ENCODE data around the gene CES2.

Gene CES2

GRCh38 chr16:66888647-66889615 is 46.4 kb upstream of the CES2 start:
- H2AFZ ChIP-seq (ENCODE audit: low read length), result no peak overlapping the region
- peaks cover 0 to 3% of the 10 kb centered on the region in 2 donors for H3K9me3 ChIP-seq (replicated peaks in 1 of 2; ENCODE audit: control insufficient read depth in 2 of 2, insufficient read depth in 1 of 2, low read depth in 1 of 2, low read length in 2 of 2)
- no peak overlapping the region for H4K8ac ChIP-seq (ENCODE audit: low read depth, low read length)
- H3K14ac ChIP-seq (ENCODE audit: low read length), result no peak overlapping the region
- H4K91ac ChIP-seq (ENCODE audit: low read depth, low read length, poor library complexity), result no peak overlapping the region
- H2BK120ac ChIP-seq (ENCODE audit: low read depth, low read length), result no peak overlapping the region
- WGBS, 2 donors (ENCODE audit: extremely low coverage in 2 of 2, insufficient read length in 2 of 2, insufficient replicate concordance in 1 of 2), result no CpG with 5 or more reads among the region's 6 CpGs
- H2AK5ac ChIP-seq (ENCODE audit: low read depth, low read length), result no peak overlapping the region
- no peaks in the 10 kb centered on the region for H3K27me3 ChIP-seq (ENCODE audit: control insufficient read depth in 3 of 3, insufficient read depth in 3 of 3, low read depth in 1 of 3, low read length in 3 of 3)
- no peak overlapping the region for H3K4me3 ChIP-seq (ENCODE audit: low read length in 2 of 2)
- H3K4me1 ChIP-seq (ENCODE audit: control insufficient read depth in 2 of 2, insufficient read depth in 1 of 2, low read depth in 1 of 2, low read length in 2 of 2), result no peaks in the 10 kb centered on the region
- H3K18ac ChIP-seq (ENCODE audit: low read length), result no peak overlapping the region
- H3K27ac ChIP-seq (replicated peaks; ENCODE audit: low read length), result no peak overlapping the region
- no peak overlapping the region for H2BK12ac ChIP-seq (ENCODE audit: low read length)
- H2BK15ac ChIP-seq (ENCODE audit: low read length), result no peak overlapping the region
- H3K23ac ChIP-seq (ENCODE audit: low read depth, low read length, poor library complexity), result no peak overlapping the region
- H3K9ac ChIP-seq (ENCODE audit: low read depth, low read length, poor library complexity), result no peak overlapping the region
- H3K4me2 ChIP-seq (ENCODE audit: insufficient read depth, low read length, poor library complexity, severe bottlenecking), result no peak overlapping the region
- H3K4ac ChIP-seq (ENCODE audit: low read length), result no peak overlapping the region
- no peak for DNase-seq (ENCODE audit: low spot score)
- no peaks in the 10 kb centered on the region for H3K79me1 ChIP-seq (ENCODE audit: low read depth, low read length)
- no peak overlapping the region for H2BK5ac ChIP-seq (ENCODE audit: low read length)
- H3K36me3 ChIP-seq (replicated peaks in 1 of 2; ENCODE audit: control insufficient read depth in 2 of 2, insufficient read depth in 2 of 2, low read length in 2 of 2), result peaks cover 19 to 32% of the 10 kb centered on the region in 2 donors

GRCh38 chr16:66889622-66890021 is 45.7 kb upstream of the CES2 start:
- no peak overlapping the region for H3K9ac ChIP-seq (ENCODE audit: low read depth, low read length, poor library complexity)
- WGBS, 2 donors (ENCODE audit: extremely low coverage in 2 of 2, insufficient read length in 2 of 2, insufficient replicate concordance in 1 of 2), result no CpG with 5 or more reads among the region's 4 CpGs
- no peaks in the 10 kb centered on the region for H3K27me3 ChIP-seq (ENCODE audit: control insufficient read depth in 3 of 3, insufficient read depth in 3 of 3, low read depth in 1 of 3, low read length in 3 of 3)
- no peak overlapping the region for H3K27ac ChIP-seq (replicated peaks; ENCODE audit: low read length)
- peaks cover 14 to 26% of the 10 kb centered on the region in 2 donors for H3K36me3 ChIP-seq (replicated peaks in 1 of 2; ENCODE audit: control insufficient read depth in 2 of 2, insufficient read depth in 2 of 2, low read length in 2 of 2)
- H3K18ac ChIP-seq (ENCODE audit: low read length), result no peak overlapping the region
- no peak overlapping the region for H3K14ac ChIP-seq (ENCODE audit: low read length)
- no peak overlapping the region for H3K4ac ChIP-seq (ENCODE audit: low read length)
- no peak overlapping the region for H2AFZ ChIP-seq (ENCODE audit: low read length)
- no peak overlapping the region for H2BK15ac ChIP-seq (ENCODE audit: low read length)
- H4K8ac ChIP-seq (ENCODE audit: low read depth, low read length), result no peak overlapping the region
- H4K91ac ChIP-seq (ENCODE audit: low read depth, low read length, poor library complexity), result no peak overlapping the region
- no peak overlapping the region for H3K4me3 ChIP-seq (ENCODE audit: low read length in 2 of 2)
- H3K79me1 ChIP-seq (ENCODE audit: low read depth, low read length), result no peaks in the 10 kb centered on the region
- H3K4me2 ChIP-seq (ENCODE audit: insufficient read depth, low read length, poor library complexity, severe bottlenecking), result no peak overlapping the region
- no peak overlapping the region for H3K23ac ChIP-seq (ENCODE audit: low read depth, low read length, poor library complexity)
- H2BK12ac ChIP-seq (ENCODE audit: low read length), result no peak overlapping the region
- H2AK5ac ChIP-seq (ENCODE audit: low read depth, low read length), result no peak overlapping the region
- DNase-seq (ENCODE audit: low spot score), result no peak
- H2BK120ac ChIP-seq (ENCODE audit: low read depth, low read length), result no peak overlapping the region
- no peaks in the 10 kb centered on the region for H3K4me1 ChIP-seq (ENCODE audit: control insufficient read depth in 2 of 2, insufficient read depth in 1 of 2, low read depth in 1 of 2, low read length in 2 of 2)
- peaks cover 0 to 3% of the 10 kb centered on the region in 2 donors for H3K9me3 ChIP-seq (replicated peaks in 1 of 2; ENCODE audit: control insufficient read depth in 2 of 2, insufficient read depth in 1 of 2, low read depth in 1 of 2, low read length in 2 of 2)
- H2BK5ac ChIP-seq (ENCODE audit: low read length), result no peak overlapping the region

GRCh38 chr16:66890799-66891198 is 44.5 kb upstream of the CES2 start:
- H3K4me1 ChIP-seq (ENCODE audit: control insufficient read depth in 2 of 2, insufficient read depth in 1 of 2, low read depth in 1 of 2, low read length in 2 of 2), result no peaks in the 10 kb centered on the region
- no peak overlapping the region for H4K8ac ChIP-seq (ENCODE audit: low read depth, low read length)
- no peak overlapping the region for H2BK12ac ChIP-seq (ENCODE audit: low read length)
- no peak overlapping the region for H3K18ac ChIP-seq (ENCODE audit: low read length)
- no peak overlapping the region for H3K23ac ChIP-seq (ENCODE audit: low read depth, low read length, poor library complexity)
- H3K9ac ChIP-seq (ENCODE audit: low read depth, low read length, poor library complexity), result no peak overlapping the region
- no peak overlapping the region for H2BK5ac ChIP-seq (ENCODE audit: low read length)
- no peak overlapping the region for H3K27ac ChIP-seq (replicated peaks; ENCODE audit: low read length)
- no peak overlapping the region for H3K4me2 ChIP-seq (ENCODE audit: insufficient read depth, low read length, poor library complexity, severe bottlenecking)
- DNase-seq (ENCODE audit: low spot score), result no peak
- H2BK15ac ChIP-seq (ENCODE audit: low read length), result no peak overlapping the region
- no peak overlapping the region for H4K91ac ChIP-seq (ENCODE audit: low read depth, low read length, poor library complexity)
- no peak overlapping the region for H3K4ac ChIP-seq (ENCODE audit: low read length)
- H2BK120ac ChIP-seq (ENCODE audit: low read depth, low read length), result no peak overlapping the region
- H3K27me3 ChIP-seq (ENCODE audit: control insufficient read depth in 3 of 3, insufficient read depth in 3 of 3, low read depth in 1 of 3, low read length in 3 of 3), result peaks cover 0 to 2% (median 0%) of the 10 kb centered on the region in 3 experiments
- no peak overlapping the region for H2AK5ac ChIP-seq (ENCODE audit: low read depth, low read length)
- WGBS, 2 donors (ENCODE audit: extremely low coverage in 2 of 2, insufficient read length in 2 of 2, insufficient replicate concordance in 1 of 2), result no CpG with 5 or more reads among the region's 2 CpGs
- H3K36me3 ChIP-seq (replicated peaks in 1 of 2; ENCODE audit: control insufficient read depth in 2 of 2, insufficient read depth in 2 of 2, low read length in 2 of 2), result peaks cover 4 to 15% of the 10 kb centered on the region in 2 donors
- no peak overlapping the region for H3K14ac ChIP-seq (ENCODE audit: low read length)
- no peak overlapping the region for H3K4me3 ChIP-seq (ENCODE audit: low read length in 2 of 2)
- H3K79me1 ChIP-seq (ENCODE audit: low read depth, low read length), result no peaks in the 10 kb centered on the region
- no peak overlapping the region for H2AFZ ChIP-seq (ENCODE audit: low read length)
- no peaks in the 10 kb centered on the region for H3K9me3 ChIP-seq (replicated peaks in 1 of 2; ENCODE audit: control insufficient read depth in 2 of 2, insufficient read depth in 1 of 2, low read depth in 1 of 2, low read length in 2 of 2)

- Histone ChIP-seq H2BK120ac (ENCODE audit: low read depth, low read length) (no peak overlapping the region), H3K4me2 (ENCODE audit: insufficient read depth, low read length, poor library complexity, severe bottlenecking) (no peak overlapping the region), H2BK15ac (ENCODE audit: low read length) (no peak overlapping the region), H4K8ac (ENCODE audit: low read depth, low read length) (no peak overlapping the region), H3K23ac (ENCODE audit: low read depth, low read length, poor library complexity) (no peak overlapping the region), H2AK5ac (ENCODE audit: low read depth, low read length) (no peak overlapping the region), H3K18ac (ENCODE audit: low read length) (no peak overlapping the region), H3K36me3 (replicated peaks in 1 of 2; ENCODE audit: control insufficient read depth in 2 of 2, insufficient read depth in 2 of 2, low read length in 2 of 2) (peaks cover 4 to 9% of the 10 kb centered on the region in 2 donors), H3K9ac (ENCODE audit: low read depth, low read length, poor library complexity) (no peak overlapping the region), H3K79me1 (ENCODE audit: low read depth, low read length) (no peaks in the 10 kb centered on the region), H3K14ac (ENCODE audit: low read length) (no peak overlapping the region), H2BK5ac (ENCODE audit: low read length) (no peak overlapping the region), H2AFZ (ENCODE audit: low read length) (no peak overlapping the region), H2BK12ac (ENCODE audit: low read length) (no peak overlapping the region), H3K4me3 (ENCODE audit: low read length in 2 of 2) (no peak overlapping the region), H4K91ac (ENCODE audit: low read depth, low read length, poor library complexity) (no peak overlapping the region), H3K4me1 (ENCODE audit: control insufficient read depth in 2 of 2, insufficient read depth in 1 of 2, low read depth in 1 of 2, low read length in 2 of 2) (no peaks in the 10 kb centered on the region), H3K27ac (replicated peaks; ENCODE audit: low read length) (no peak overlapping the region), H3K27me3 (ENCODE audit: control insufficient read depth in 3 of 3, insufficient read depth in 3 of 3, low read depth in 1 of 3, low read length in 3 of 3) (peaks cover 0 to 7% (median 0%) of the 10 kb centered on the region in 3 experiments), H3K4ac (ENCODE audit: low read length) (no peak overlapping the region), H3K9me3 (replicated peaks in 1 of 2; ENCODE audit: control insufficient read depth in 2 of 2, insufficient read depth in 1 of 2, low read depth in 1 of 2, low read length in 2 of 2) (no peaks in the 10 kb centered on the region)
- DNase-seq (ENCODE audit: low spot score), result no peak
- whole genome bisulfite sequencing, 2 donors (ENCODE audit: extremely low coverage in 2 of 2, insufficient read length in 2 of 2, insufficient replicate concordance in 1 of 2), result no CpG with 5 or more reads among the region's 4 CpGs
Observed at GRCh38 chr16:66891360-66891759, 44.0 kb upstream of the CES2 start.
